H1 (cell line): ENCODE data around the gene B4GALNT1. TPM values are rescaled to one million over a fixed set of nuclear protein-coding genes. Genes with fewer than 3 reads are reported as not detected.

Experiments
- BACH1 ChIP-seq: IDR thresholded peaks from 2 replicates; pipeline ENCODE4 v1.6.1; 2012; ENCODE audit warnings: low read length, improper control_type of control experiment
- EGR1 ChIP-seq: IDR thresholded peaks from 2 replicates; pipeline ENCODE4 v1.6.1; 2011; ENCODE audit warnings: low read depth, low read length, borderline replicate concordance
- JUN ChIP-seq: IDR thresholded peaks from 2 replicates; pipeline ENCODE4 v1.6.1; 2011; ENCODE audit warnings: low read depth, mild to moderate bottlenecking, improper control_type of control experiment, low read length
- KDM5A ChIP-seq: fragments of 200-600 bp; IDR thresholded peaks from 2 replicates; pipeline ENCODE4 v1.7.1; 2012; ENCODE audit warnings: mild to moderate bottlenecking, low read length, inconsistent platforms, mixed read lengths
- POU5F1 ChIP-seq: IDR thresholded peaks from 2 replicates; pipeline ENCODE4 v1.6.1; 2011; ENCODE audit warnings: low read depth, mild to moderate bottlenecking, low read length, moderate library complexity
- SP2 ChIP-seq: IDR thresholded peaks from 2 replicates; pipeline ENCODE4 v1.6.1; 2012; ENCODE audit warnings: mild to moderate bottlenecking, low read length, inconsistent platforms
- TEAD4 ChIP-seq: IDR thresholded peaks from 2 replicates; pipeline ENCODE4 v1.6.1; 2012; ENCODE audit warnings: low read depth, low read length, inconsistent platforms, mixed read lengths
- polyA plus RNA-seq, 7 experiments: library from polyadenylated mRNA; depleted of rRNA in 3 of 7; stranded (reverse) in 5 of 7; unstranded in 2 of 7; fragments of >200 nt in 5 of 7; fragments of 200-250 nt in 2 of 7; gene quantifications; 1 replicate in 5 of 7; 2 replicates in 1 of 7; 4 replicates in 1 of 7; pipeline versions ENCODE4 v1.2.1 to v1.2.3, GENCODE V29; 2011 to 2013; ENCODE audit warnings: missing spikeins in 2 of 7, mixed read lengths in 2 of 7
- total RNA-seq: library from RNA; stranded (reverse); fragmentation: NEBNext Ultra II Directional; extraction: Animal tissue kit (Norgen Biotek cat#: 25700); gene quantifications from 2 replicates; pipeline ENCODE4 v1.2.1, GENCODE V29; 2021
- TF ChIP-seq, protein P1 (sequence below): fragments of 300-600 bp; sonication (generic); IDR thresholded peaks from 2 replicates; pipeline ENCODE4 v1.7.1; 2012; ENCODE audit warnings: low read length, moderate library complexity, mild to moderate bottlenecking, inconsistent platforms; ENCODE audit not compliant: insufficient replicate concordance

Gene B4GALNT1
- total and polyA plus RNA-seq, 2 of the 8 experiments (the other 6 are each of a cell fraction or from before 2014, with no cell fraction given) = 1.5 to 2.3 TPM

DNA sequence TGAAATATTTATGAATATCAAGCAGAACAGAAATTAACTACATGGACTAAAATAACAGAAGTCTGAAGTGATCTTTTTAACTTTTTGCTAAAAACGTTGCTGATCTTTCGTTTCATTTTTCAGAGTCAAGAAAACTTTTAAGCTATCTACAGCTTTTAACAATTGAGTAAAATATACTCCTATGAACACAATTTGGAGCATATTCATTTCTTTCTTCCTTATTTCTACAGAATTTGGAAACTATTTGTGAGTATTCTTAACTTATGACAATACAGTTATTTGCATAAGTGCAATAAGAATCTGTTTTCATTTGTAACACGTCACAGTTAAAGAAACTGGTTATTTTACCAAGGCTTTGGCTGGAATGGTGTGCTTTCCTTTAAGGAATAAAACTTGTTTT lies 21.0 kb upstream of the B4GALNT1 start (continued):
- TF ChIP-seq, protein P1, sequence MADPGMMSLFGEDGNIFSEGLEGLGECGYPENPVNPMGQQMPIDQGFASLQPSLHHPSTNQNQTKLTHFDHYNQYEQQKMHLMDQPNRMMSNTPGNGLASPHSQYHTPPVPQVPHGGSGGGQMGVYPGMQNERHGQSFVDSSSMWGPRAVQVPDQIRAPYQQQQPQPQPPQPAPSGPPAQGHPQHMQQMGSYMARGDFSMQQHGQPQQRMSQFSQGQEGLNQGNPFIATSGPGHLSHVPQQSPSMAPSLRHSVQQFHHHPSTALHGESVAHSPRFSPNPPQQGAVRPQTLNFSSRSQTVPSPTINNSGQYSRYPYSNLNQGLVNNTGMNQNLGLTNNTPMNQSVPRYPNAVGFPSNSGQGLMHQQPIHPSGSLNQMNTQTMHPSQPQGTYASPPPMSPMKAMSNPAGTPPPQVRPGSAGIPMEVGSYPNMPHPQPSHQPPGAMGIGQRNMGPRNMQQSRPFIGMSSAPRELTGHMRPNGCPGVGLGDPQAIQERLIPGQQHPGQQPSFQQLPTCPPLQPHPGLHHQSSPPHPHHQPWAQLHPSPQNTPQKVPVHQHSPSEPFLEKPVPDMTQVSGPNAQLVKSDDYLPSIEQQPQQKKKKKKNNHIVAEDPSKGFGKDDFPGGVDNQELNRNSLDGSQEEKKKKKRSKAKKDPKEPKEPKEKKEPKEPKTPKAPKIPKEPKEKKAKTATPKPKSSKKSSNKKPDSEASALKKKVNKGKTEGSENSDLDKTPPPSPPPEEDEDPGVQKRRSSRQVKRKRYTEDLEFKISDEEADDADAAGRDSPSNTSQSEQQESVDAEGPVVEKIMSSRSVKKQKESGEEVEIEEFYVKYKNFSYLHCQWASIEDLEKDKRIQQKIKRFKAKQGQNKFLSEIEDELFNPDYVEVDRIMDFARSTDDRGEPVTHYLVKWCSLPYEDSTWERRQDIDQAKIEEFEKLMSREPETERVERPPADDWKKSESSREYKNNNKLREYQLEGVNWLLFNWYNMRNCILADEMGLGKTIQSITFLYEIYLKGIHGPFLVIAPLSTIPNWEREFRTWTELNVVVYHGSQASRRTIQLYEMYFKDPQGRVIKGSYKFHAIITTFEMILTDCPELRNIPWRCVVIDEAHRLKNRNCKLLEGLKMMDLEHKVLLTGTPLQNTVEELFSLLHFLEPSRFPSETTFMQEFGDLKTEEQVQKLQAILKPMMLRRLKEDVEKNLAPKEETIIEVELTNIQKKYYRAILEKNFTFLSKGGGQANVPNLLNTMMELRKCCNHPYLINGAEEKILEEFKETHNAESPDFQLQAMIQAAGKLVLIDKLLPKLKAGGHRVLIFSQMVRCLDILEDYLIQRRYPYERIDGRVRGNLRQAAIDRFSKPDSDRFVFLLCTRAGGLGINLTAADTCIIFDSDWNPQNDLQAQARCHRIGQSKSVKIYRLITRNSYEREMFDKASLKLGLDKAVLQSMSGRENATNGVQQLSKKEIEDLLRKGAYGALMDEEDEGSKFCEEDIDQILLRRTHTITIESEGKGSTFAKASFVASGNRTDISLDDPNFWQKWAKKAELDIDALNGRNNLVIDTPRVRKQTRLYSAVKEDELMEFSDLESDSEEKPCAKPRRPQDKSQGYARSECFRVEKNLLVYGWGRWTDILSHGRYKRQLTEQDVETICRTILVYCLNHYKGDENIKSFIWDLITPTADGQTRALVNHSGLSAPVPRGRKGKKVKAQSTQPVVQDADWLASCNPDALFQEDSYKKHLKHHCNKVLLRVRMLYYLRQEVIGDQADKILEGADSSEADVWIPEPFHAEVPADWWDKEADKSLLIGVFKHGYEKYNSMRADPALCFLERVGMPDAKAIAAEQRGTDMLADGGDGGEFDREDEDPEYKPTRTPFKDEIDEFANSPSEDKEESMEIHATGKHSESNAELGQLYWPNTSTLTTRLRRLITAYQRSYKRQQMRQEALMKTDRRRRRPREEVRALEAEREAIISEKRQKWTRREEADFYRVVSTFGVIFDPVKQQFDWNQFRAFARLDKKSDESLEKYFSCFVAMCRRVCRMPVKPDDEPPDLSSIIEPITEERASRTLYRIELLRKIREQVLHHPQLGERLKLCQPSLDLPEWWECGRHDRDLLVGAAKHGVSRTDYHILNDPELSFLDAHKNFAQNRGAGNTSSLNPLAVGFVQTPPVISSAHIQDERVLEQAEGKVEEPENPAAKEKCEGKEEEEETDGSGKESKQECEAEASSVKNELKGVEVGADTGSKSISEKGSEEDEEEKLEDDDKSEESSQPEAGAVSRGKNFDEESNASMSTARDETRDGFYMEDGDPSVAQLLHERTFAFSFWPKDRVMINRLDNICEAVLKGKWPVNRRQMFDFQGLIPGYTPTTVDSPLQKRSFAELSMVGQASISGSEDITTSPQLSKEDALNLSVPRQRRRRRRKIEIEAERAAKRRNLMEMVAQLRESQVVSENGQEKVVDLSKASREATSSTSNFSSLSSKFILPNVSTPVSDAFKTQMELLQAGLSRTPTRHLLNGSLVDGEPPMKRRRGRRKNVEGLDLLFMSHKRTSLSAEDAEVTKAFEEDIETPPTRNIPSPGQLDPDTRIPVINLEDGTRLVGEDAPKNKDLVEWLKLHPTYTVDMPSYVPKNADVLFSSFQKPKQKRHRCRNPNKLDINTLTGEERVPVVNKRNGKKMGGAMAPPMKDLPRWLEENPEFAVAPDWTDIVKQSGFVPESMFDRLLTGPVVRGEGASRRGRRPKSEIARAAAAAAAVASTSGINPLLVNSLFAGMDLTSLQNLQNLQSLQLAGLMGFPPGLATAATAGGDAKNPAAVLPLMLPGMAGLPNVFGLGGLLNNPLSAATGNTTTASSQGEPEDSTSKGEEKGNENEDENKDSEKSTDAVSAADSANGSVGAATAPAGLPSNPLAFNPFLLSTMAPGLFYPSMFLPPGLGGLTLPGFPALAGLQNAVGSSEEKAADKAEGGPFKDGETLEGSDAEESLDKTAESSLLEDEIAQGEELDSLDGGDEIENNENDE = no peak
- TF ChIP-seq JUN = no peak
- no peak for TF ChIP-seq TEAD4
- no peak for TF ChIP-seq POU5F1
- no peak for TF ChIP-seq KDM5A
- no peak for TF ChIP-seq EGR1
- TF ChIP-seq SP2 = no peak
- no peak for TF ChIP-seq BACH1
